PFSK-1 (cell line): ENCODE measurements around the gene NUS1.

ENCODE experiments used
- FOXP2 ChIP-seq: optimal IDR thresholded peaks from 2 replicates; pipeline ENCODE3; 2011; ENCODE audit warnings: borderline replicate concordance, control low read depth, inconsistent platforms; ENCODE audit not compliant: insufficient read depth; ENCODE audit errors: extremely low read length, extremely low read depth
- POLR2AphosphoS5 ChIP-seq: IDR thresholded peaks from 2 replicates; pipeline ENCODE4 v1.6.1; 2012; ENCODE audit warnings: low read depth, mild to moderate bottlenecking, control low read depth, low read length, moderate library complexity
- SIN3A ChIP-seq: IDR thresholded peaks from 2 replicates; pipeline ENCODE4 v1.6.1; 2012; ENCODE audit warnings: mild to moderate bottlenecking, low read length, moderate library complexity, borderline replicate concordance; ENCODE audit not compliant: insufficient read depth
- TAF1 ChIP-seq: IDR thresholded peaks from 2 replicates; pipeline ENCODE4 v1.6.1; 2012; ENCODE audit warnings: low read length, control low read depth, borderline replicate concordance; ENCODE audit not compliant: insufficient read depth
- TF ChIP-seq, protein P1 (sequence below), 2 experiments: IDR thresholded peaks; 2 replicates each; pipeline versions ENCODE4 v1.6.1 to v1.8.0; 2011 to 2012; ENCODE audit warnings: low read depth in 2 of 2, low read length in 2 of 2, control low read depth in 1 of 2, inconsistent platforms in 1 of 2, mild to moderate bottlenecking in 1 of 2, moderate library complexity in 1 of 2; ENCODE audit not compliant: insufficient read depth in 1 of 2

Gene NUS1

DNA sequence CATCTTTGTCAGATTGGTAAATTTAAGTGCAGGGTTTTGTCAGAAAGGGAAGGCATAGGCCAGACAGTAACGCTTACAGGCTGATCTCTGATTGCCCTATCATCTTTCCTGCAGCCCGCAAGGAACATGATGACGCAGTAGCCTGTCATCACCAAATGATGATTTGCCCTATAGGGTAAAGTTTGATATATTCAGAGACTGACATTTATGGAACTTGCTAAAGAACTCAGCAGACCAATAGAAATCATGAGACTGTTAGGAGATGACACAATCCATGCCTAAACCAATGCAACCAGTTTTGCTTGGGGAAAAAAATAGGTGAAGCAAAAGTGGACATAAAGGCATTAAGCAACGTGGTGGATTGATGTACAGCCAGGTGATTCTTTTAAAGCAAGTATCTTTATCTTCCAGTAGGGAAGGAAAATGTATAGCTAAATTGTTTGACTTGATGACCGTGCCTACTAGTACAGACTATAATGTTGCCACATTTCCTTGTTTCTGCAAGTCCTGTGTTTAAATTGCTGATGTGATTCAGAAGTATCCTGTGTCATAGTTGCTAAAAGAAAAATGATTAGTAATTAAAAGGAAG is 2.4 kb downstream of the NUS1 start:
- TF ChIP-seq SIN3A: no peak
- TF ChIP-seq, protein P1, sequence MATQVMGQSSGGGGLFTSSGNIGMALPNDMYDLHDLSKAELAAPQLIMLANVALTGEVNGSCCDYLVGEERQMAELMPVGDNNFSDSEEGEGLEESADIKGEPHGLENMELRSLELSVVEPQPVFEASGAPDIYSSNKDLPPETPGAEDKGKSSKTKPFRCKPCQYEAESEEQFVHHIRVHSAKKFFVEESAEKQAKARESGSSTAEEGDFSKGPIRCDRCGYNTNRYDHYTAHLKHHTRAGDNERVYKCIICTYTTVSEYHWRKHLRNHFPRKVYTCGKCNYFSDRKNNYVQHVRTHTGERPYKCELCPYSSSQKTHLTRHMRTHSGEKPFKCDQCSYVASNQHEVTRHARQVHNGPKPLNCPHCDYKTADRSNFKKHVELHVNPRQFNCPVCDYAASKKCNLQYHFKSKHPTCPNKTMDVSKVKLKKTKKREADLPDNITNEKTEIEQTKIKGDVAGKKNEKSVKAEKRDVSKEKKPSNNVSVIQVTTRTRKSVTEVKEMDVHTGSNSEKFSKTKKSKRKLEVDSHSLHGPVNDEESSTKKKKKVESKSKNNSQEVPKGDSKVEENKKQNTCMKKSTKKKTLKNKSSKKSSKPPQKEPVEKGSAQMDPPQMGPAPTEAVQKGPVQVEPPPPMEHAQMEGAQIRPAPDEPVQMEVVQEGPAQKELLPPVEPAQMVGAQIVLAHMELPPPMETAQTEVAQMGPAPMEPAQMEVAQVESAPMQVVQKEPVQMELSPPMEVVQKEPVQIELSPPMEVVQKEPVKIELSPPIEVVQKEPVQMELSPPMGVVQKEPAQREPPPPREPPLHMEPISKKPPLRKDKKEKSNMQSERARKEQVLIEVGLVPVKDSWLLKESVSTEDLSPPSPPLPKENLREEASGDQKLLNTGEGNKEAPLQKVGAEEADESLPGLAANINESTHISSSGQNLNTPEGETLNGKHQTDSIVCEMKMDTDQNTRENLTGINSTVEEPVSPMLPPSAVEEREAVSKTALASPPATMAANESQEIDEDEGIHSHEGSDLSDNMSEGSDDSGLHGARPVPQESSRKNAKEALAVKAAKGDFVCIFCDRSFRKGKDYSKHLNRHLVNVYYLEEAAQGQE (IDR thresholded peaks at IDR 0.05; ENCODE audit: insufficient read depth in 1 of 2, low read depth in 2 of 2, low read length in 2 of 2): no peak
- no peak for TF ChIP-seq TAF1
- TF ChIP-seq POLR2AphosphoS5: no peak
- TF ChIP-seq FOXP2: no peak

DNA sequence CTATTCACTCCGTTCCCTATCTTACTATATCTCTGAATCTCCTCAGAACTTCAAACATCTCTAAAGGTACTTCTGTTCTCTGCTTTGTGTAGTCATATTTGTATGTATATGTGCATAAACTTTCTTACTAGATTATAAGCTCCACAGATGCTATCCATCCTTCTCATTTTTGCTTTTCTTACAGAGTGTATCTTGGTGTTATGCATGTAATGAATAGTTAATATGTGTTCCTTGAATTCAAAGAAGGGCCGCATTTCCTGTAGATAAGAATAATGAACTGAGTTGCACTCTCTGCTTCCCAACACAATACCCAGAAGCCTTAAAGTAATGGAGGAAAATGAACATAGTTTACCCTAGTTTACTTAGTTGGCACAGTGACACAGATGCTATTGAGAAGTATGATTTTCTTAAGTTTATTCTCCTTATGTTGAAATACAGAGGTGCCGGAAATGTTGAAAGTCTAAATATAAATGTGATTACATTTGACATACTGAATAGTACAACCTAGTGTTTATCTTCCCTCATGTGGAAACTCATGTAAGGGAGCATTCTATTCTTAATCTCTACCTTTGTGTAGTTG is 6.0 kb downstream of the NUS1 start:
- TF ChIP-seq, protein P1 (IDR thresholded peaks at IDR 0.05; ENCODE audit: insufficient read depth in 1 of 2, low read depth in 2 of 2, low read length in 2 of 2): no peak

DNA sequence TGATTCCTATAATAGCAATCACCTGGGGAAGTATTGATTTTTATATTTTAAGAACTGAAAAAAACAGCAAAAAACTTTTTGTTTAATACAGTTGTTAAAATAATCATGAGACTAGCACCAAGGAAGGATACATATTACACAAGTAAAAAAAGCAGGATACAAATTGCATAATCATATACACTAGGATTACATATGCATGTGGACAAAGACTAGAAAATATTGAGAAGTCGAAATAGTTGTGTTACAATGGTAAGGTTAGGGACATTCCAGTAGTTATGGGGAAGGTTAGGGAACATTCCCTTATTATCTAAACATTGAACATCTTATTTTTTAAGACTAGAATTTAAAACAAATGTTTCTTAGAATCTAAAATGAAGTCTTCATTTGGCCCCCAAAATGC is 9.5 kb downstream of the NUS1 start:
- TF ChIP-seq TAF1 (no peak), FOXP2 (no peak), SIN3A (no peak), POLR2AphosphoS5 (no peak)
- TF ChIP-seq, protein P1 (IDR thresholded peaks at IDR 0.05; ENCODE audit: insufficient read depth in 1 of 2, low read depth in 2 of 2, low read length in 2 of 2): no peak

DNA sequence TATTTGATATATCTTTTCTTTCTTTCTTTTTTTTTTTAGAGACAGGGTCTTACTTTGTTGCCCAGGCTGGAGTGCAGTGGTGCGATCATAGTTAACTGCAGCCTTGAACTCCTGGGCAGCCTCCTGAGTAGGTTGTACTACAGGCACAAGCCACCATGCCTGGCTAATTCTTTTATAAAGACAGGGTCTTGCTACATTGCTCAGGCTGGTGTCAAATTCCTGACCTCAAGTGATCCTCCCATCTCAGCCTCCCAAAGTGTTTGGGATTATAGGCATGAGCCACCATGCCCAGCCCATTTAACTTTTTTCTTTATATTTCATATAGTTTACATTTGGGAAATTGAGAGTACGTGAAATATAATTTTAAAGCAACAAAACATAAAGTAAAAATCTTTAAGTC is 10.1 kb downstream of the NUS1 start:
- TF ChIP-seq, protein P1 (IDR thresholded peaks at IDR 0.05; ENCODE audit: insufficient read depth in 1 of 2, low read depth in 2 of 2, low read length in 2 of 2): no peak
- TF ChIP-seq FOXP2 (no peak), TAF1 (no peak), POLR2AphosphoS5 (no peak), SIN3A (no peak)

DNA sequence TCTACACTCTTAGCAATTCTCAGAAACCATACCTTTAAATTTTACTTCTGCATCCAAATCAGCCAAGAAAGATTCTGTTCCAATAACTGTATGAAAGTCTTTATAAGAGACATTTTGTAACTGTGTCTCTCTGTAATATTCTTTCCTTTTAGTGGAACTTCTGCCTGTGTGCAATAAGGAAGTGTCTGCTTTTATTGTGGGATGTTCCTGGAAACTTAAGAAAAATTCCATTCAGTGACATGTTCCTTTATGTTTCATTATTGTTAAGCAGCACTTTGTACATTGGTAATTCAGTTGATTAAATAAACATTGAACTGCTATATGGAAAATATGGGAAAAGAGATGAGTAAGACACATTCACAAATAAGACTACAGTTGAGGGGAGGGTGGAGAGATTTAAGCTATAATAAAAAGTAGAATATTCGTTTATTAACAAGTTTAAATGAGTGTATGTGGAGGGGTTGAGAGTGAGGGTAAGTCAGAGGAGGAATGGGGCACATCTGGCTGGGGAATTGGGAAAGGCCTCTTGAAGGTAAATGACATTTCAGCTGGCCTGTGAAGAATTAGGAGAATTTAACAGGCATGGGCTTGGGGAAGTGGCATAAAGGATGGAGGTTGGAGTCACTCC is 11.9 kb downstream of the NUS1 start:
- TF ChIP-seq, protein P1 (IDR thresholded peaks at IDR 0.05; ENCODE audit: insufficient read depth in 1 of 2, low read depth in 2 of 2, low read length in 2 of 2): no peak
- TF ChIP-seq SIN3A (no peak), FOXP2 (no peak), POLR2AphosphoS5 (no peak), TAF1 (no peak)
